Measurements from ENCODE around the gene FES. TPM values are rescaled to one million over a fixed set of nuclear protein-coding genes. Genes with fewer than 3 reads are reported as not detected.

Gene FES
- total RNA-seq, 2 experiments from 2014 or later, result 3.2 to 3.3 TPM

Small RNA genes within 50 kb of the gene (small RNA-seq; reads per million reads assigned to genes)
- not detected for gene RN7SL363P

Other genes starting within 250 kb of the FES start
- gene BLM, start 167.2 kb upstream of the FES start, total RNA-seq (2014; rRNA removed; shearing (Covaris generic)), result 47.1 and 52.8 TPM in 2 replicates
- 51.8 and 55.4 TPM in 2 replicates for gene BLM, start 167.2 kb upstream of the FES start, total RNA-seq (2022)
- gene FURIN, start 15.9 kb upstream of the FES start, total RNA-seq (2014; rRNA removed; shearing (Covaris generic)), result 2.1 and 4.9 TPM in 2 replicates
- gene FURIN, start 15.9 kb upstream of the FES start, total RNA-seq (2022), result 7.4 and 10.3 TPM in 2 replicates
- 6.6 and 12.2 TPM in 2 replicates for gene MAN2A2, start 18.8 kb downstream of the FES start, total RNA-seq (2014; rRNA removed; shearing (Covaris generic))
- 11.6 and 17.4 TPM in 2 replicates for gene MAN2A2, start 18.8 kb downstream of the FES start, total RNA-seq (2022)
- gene HDDC3, start 48.0 kb downstream of the FES start, total RNA-seq (2014; rRNA removed; shearing (Covaris generic)), result 31.8 and 35.8 TPM in 2 replicates
- 38.6 and 39.7 TPM in 2 replicates for gene HDDC3, start 48.0 kb downstream of the FES start, total RNA-seq (2022)
- 38.3 and 46.1 TPM in 2 replicates for gene UNC45A, start 50.8 kb downstream of the FES start, total RNA-seq (2014; rRNA removed; shearing (Covaris generic))
- 62.3 and 68.0 TPM in 2 replicates for gene UNC45A, start 50.8 kb downstream of the FES start, total RNA-seq (2022)
- 74.8 and 77.7 TPM in 2 replicates for gene RCCD1, start 70.4 kb downstream of the FES start, total RNA-seq (2014; rRNA removed; shearing (Covaris generic))
- 84.5 and 96.9 TPM in 2 replicates for gene RCCD1, start 70.4 kb downstream of the FES start, total RNA-seq (2022)
- gene PRC1, start 110.0 kb downstream of the FES start, total RNA-seq (2014; rRNA removed; shearing (Covaris generic)), result 224 and 402 TPM in 2 replicates
- 149 and 150 TPM in 2 replicates for gene PRC1, start 110.0 kb downstream of the FES start, total RNA-seq (2022)
- gene VPS33B, start 138.1 kb downstream of the FES start, total RNA-seq (2014; rRNA removed; shearing (Covaris generic)), result 3.9 and 4.7 TPM in 2 replicates
- 13.0 and 13.2 TPM in 2 replicates for gene VPS33B, start 138.1 kb downstream of the FES start, total RNA-seq (2022)
- gene SV2B, start 215.8 kb downstream of the FES start, total RNA-seq (2014; rRNA removed; shearing (Covaris generic)), result not detected in 2 replicates
- 0.13 and 0.15 TPM in 2 replicates for gene SV2B, start 215.8 kb downstream of the FES start, total RNA-seq (2022)

Data from OCI-LY7 (cell line).